DMS79 (cell line): ENCODE data around the gene IFIT1B.
"Not testable (repeated sequence)": the region's sequence is repeated elsewhere in the genome, so short reads cannot be mapped to it uniquely, and the experiment has no call there.

Experiments used
- DNase-seq: peaks from one replicate; lab custom pipeline; 2025; lab: John Stamatoyannopoulos, UW

IFIT1B gene

GRCh38 chr10:89377705-89378637 lies at the start of gene IFIT1B:
IFIT1B (plus strand) TSS chr10:89378056; CDS start chr10:89378136, 80 bp downstream.
- no peak for DNase-seq

DNA sequence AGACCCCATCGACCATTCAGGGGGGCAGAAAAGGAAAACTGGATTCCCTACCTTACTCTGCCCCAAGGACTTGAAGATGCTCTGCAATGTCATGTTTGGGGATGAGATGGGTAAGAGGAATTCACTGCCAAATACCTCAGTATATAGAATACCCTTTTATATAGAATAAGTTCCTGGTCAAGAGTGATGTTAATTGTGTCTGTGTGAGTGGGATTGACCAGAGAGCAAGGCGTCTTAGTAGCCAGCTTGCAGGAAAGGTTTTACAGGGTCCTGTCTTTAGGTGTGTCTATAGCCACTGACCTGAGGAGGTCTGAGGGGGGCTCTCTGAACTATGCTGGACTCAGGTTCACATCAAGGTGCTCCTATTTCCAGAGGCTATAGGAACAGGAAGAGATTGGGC lies 48.7 kb upstream of the IFIT1B start:
- no peak for DNase-seq

DNA sequence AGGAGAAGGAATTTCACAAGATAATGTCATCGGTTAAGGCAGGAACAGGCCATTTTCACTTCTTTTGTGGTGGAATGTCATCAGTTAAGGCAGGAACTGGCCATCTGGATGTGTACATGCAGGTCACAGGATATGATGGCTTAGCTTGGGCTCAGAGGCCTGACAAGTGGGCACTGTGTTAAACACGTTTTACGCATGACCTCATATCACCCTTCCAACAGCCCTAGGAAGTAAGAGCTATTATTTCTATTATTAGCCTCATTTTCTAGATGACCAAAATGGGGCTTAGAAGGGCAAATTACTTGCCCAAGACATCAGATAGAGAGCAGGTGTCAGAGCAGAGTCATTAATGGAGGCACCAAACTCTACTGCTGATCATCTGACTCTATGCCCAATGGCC lies 47.8 kb upstream of the IFIT1B start:
- DNase-seq, result not testable (repeated sequence)

DNA sequence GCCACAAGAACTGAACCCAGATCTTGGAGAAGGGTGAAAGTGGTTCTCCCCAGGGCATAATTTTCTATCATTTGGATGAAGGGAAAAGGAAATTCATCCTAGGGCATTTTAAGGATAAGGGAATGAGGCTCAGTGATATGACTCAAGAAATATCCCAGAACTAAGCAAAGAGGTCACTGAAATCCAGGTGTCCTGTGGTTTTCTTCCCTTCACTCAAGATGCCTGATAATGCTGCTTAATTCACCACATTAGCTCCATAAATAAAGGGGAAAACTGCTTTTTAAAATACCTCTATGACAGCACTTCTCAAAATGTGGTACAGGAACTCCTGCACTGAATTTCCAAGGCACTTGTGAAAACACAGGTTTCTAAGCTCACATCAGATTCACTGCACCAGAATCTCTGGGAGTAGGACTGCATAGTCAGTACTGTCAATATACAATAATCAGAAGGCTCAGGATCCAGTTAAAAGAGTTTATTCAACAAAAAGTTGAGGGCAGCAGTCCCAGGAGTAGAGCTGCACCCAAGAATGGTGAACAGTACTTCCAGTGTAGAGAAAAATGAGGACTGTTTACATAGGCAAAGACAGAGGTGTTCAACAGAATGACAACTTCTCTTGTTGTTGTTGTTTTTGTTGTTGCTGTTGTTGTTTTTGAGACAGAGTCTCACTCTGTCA lies 47.2 kb upstream of the IFIT1B start:
- no peak for DNase-seq

GRCh38 chr10:89331487-89332122 lies 46.3 kb upstream of the IFIT1B start:
- DNase-seq, result not testable (repeated sequence)

- DNase-seq, result no peak
Measured at GRCh38 chr10:89332123-89332633, 45.7 kb upstream of the IFIT1B start.

DNA sequence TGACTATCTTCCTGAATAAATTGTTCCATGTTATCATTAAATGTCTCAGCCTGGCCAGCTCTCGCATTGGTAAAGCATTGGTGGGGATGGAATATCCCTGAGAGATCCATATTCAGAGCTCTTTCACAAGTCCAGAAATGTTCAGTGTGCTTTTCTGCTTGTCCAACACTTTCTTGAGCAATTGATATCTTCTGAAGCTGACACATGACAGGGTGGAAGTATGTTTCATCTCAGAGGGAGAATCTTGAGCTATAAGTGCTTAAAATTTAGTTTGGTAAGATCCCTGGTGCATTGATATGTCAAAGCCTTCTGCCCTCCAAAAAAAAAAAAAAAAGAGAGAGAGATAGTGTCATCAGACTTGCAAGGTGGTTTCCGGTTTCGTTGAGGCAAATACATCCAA lies 42.6 kb upstream of the IFIT1B start:
- no peak for DNase-seq

DNA sequence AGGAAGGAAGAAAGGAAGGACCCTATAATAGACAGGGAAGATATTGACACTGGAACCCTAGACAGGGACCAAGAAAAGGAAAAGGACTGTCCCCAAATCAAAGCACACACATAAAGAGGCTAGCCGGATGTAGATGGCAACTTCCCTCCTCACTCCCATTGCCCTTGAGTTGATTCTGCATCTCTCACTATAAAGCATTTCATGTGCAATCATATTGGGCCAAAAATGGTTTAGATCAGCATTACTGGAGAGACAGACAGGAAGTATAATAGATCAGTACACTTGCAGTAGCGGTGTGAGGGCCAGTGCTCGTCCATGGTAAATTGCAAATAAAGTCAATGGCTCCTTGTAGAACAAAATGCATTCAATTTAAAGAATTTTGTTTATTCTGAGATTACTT lies 41.6 kb upstream of the IFIT1B start:
- DNase-seq, result no peak

GRCh38 chr10:89337484-89337883 lies 40.4 kb upstream of the IFIT1B start:
- no peak for DNase-seq

GRCh38 chr10:89338713-89339112 lies 39.1 kb upstream of the IFIT1B start:
- DNase-seq, result no peak

GRCh38 chr10:89339875-89340274 lies 38.0 kb upstream of the IFIT1B start:
- DNase-seq, result no peak

DNA sequence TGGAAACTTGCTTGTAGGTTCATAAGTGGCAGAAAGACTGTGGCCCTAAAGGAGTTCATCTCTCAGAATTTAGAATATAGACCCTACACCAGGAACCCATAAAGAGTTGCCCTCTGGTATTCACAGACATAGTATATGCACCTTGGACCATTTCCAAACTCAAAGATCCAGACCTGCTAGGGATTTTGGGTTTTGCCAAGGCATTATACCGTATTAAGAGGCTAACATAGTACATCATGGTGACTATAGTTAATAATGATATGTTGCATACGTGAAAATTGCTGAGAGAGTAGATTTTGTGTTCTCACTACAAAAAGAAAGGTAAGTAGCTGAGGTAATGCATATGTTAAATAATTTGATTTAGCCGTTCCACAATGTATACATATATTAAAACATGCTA lies 36.2 kb upstream of the IFIT1B start:
- no peak for DNase-seq

DNA sequence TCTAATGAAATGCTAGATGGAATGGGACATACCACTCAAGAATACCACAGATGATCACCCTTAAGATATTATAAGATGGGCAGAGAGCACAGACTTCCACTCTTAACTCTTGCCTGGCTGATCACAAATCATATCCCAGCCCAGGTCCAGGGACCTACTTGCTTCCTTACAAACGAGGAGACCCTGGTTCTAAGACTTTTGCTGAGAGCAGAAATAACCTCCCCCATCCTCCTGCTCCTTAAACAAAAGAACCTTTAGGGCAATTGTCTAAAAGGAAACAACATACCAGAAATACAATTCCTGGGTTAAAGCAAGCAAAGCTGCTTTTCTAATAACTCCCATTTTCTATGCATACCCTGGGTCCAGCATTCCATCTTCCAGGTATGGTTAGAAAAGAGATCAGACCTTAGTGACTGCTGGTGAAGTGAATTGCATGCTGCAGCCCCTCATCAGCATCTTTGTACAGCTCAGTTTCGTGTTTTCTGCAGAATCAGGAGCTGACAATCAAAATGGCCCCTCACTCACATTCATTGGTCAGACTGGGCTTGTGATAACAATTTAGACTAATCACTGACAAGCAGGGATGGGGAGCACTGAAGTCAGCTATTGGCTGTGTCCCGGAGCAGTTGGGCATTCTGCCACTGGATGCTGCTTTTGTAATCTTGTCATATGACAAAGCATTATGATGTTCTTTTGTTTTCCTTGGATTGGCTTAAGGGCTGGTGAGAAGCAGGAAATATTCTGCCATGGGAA lies 35.5 kb upstream of the IFIT1B start:
- DNase-seq, result no peak

DNA sequence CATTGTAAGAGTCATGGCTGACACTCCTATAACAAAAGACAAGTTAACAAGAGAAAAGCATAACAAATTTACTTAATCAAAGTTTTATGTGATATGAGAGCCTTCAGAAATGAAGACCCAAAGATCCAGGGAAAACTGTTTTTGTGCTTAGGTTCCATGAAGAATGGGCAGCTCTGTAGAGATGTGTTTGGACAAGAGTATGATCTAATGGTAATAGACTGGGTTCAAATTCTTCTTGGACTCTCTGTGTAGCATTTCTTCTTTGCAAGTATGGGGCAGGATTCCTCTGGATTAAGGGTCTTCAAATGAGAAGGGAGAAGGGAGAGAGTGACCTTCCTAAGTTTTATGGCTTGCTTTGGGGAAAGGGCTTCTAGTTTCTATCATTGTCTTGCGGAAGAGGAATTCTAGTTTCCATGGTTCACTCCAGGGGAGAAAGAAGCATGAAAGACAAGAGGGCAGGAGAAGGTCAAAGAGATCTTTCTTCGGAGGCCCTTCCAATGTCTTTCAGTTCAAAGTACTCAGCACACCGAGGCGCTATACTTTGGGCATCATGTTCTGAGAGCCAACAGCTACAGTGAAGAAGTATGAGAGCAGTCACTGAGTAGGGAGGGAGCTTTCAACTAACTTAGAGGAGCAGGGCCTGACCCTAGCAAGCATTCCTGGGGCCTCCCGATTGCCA lies 34.6 kb upstream of the IFIT1B start:
- no peak for DNase-seq

DNA sequence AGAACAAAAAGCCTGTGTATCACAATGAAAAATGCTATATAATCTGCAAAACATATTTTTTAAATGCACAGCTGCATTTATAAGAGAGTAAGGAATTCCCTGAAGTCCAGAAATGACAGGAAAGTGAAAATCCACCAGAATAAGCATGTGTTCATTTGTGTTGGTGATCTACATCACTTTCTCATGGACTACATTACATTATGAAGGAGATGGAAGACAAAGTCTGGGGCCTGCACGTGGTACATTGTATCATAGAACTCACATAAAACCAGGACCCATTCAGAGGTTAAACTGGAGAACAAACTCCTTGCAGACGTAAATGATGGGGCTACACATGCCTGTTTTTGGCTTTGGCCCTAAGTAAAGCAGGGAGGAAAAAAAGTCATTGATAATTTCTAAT lies 33.7 kb upstream of the IFIT1B start:
- DNase-seq, result no peak

DNA sequence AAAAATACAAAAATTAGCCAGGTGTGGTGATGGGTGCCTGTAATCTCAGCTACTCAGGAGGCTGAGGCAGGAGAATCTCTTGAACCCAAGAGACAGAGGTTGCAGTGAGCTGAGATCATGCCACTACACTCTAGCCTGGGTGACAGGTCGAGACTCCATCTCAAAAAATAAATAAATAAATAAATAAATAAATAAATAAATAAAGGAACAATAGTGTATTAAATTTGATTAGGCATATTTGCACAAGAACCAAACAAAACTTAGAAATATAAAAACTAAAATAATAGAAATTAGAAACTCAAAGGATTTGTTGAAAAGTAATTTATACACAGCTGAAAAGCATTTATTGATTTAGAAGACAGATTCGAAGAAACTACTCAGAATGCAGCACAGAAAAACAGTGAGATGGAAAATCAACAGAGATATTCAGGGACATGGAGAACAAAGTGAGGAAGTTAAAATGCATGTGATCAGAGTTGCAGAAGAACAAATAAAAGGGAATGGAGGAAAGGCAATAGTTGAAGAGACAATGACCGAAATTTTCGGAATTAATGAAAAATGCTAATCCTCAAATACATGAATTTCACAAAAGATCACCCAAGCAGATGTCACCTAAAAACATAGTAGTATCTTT lies 32.4 kb upstream of the IFIT1B start:
- no peak for DNase-seq

- DNase-seq, result no peak
Measured at GRCh38 chr10:89346405-89347254, 31.2 kb upstream of the IFIT1B start.

GRCh38 chr10:89347701-89348457 lies 30.0 kb upstream of the IFIT1B start:
- no peak for DNase-seq

GRCh38 chr10:89348481-89348880 lies 29.4 kb upstream of the IFIT1B start:
- DNase-seq, result no peak
